ENCODE measurements around the gene TERT.

- TF ChIP-seq POLR2A (IDR thresholded peaks at IDR 0.05; ENCODE audit: low read depth, low read length) (no peak), MAFK (IDR thresholded peaks at IDR 0.05; ENCODE audit: low read depth, low read length) (no peak), CTCF (conservative IDR thresholded peaks at IDR 0.05; ENCODE audit: low read depth, low read length) (no peak), ELK1 (IDR thresholded peaks at IDR 0.05; ENCODE audit: borderline replicate concordance, low read depth, low read length) (no peak), RFX5 (IDR thresholded peaks at IDR 0.05; ENCODE audit: low read depth, low read length) (no peak), USF2 (IDR thresholded peaks at IDR 0.05; ENCODE audit: low read depth, low read length) (no peak), MAZ (IDR thresholded peaks at IDR 0.05; ENCODE audit: borderline replicate concordance, low read depth, low read length) (no peak), NFE2L2 (IDR thresholded peaks at IDR 0.05; ENCODE audit: low read depth, low read length) (no peak), BHLHE40 (IDR thresholded peaks at IDR 0.05; ENCODE audit: low read depth, low read length) (no peak)
Observed at GRCh38 chr5:1230551-1230950, 64.3 kb downstream of the TERT start.
